Lower leg skin (tissue), 3 donors: Measurements from ENCODE around the gene PRKAA1.

ENCODE experiments used
- CTCF ChIP-seq, 3 donors: fragments of 450-650 bp; IDR thresholded peaks; one replicate each; pipeline ENCODE4 v1.5.1; 2016; ENCODE audit warnings: antibody characterized with exemption in 3 of 3, mild to moderate bottlenecking in 3 of 3, moderate library complexity in 2 of 3
- POLR2A ChIP-seq, 2 donors: fragments of 450-650 bp; IDR thresholded peaks; one replicate each; pipeline ENCODE4 v1.6.1; 2016 to 2017; ENCODE audit warnings: antibody characterized with exemption in 2 of 2, mild to moderate bottlenecking in 1 of 2, moderate library complexity in 1 of 2

- TF ChIP-seq POLR2A (IDR thresholded peaks at IDR 0.05), result no peak
- no peak for TF ChIP-seq CTCF (IDR thresholded peaks at IDR 0.05)
Measured at GRCh38 chr5:40717281-40717680, 80.9 kb downstream of the PRKAA1 start.
